ENCODE data around the gene LRRC40. TPM values are rescaled to one million over a fixed set of nuclear protein-coding genes. Genes with fewer than 3 reads are reported as not detected.

LRRC40 gene
- total RNA-seq, 6 donors from 2014 or later = 7.5 to 18.3 (median 11.3) TPM

GRCh38 chr1:70112838-70113237 is 92.5 kb downstream of the LRRC40 start:
- Histone ChIP-seq H3K4me1 (no peaks in the 10 kb centered on the region), H3K27ac (no peak overlapping the region), H3K4me3 (no peak overlapping the region), H3K9me3 (no peaks in the 10 kb centered on the region), H3K27me3 (no peaks in the 10 kb centered on the region), H3K36me3 (no peaks in the 10 kb centered on the region)
- ATAC-seq (ENCODE audit: low FRiP score in 2 of 2) (no peak), DNase-seq (no peak)
- 80 to 84% methylated on average over 5 of the region's 5 CpGs for WGBS, 2 donors
- TF ChIP-seq POLR2AphosphoS5 (IDR thresholded peaks at IDR 0.05) = no peak
- no peak for TF ChIP-seq CTCF (IDR thresholded peaks at IDR 0.05)
- no peak for TF ChIP-seq EP300 (IDR thresholded peaks at IDR 0.05)
- TF ChIP-seq POLR2A (IDR thresholded peaks at IDR 0.05) = no peak

GRCh38 chr1:70109241-70109640 is 96.1 kb downstream of the LRRC40 start:
- no peaks in the 10 kb centered on the region for H3K4me1 ChIP-seq
- H3K9me3 ChIP-seq = no peaks in the 10 kb centered on the region
- WGBS, 2 donors = 87% methylated on average over 5 of the region's 5 CpGs
- TF ChIP-seq EP300 (IDR thresholded peaks at IDR 0.05) = no peak
- TF ChIP-seq POLR2A (IDR thresholded peaks at IDR 0.05) = no peak
- TF ChIP-seq CTCF (IDR thresholded peaks at IDR 0.05) = no peak
- TF ChIP-seq POLR2AphosphoS5 (IDR thresholded peaks at IDR 0.05) = no peak
- no peak for ATAC-seq (ENCODE audit: low FRiP score in 2 of 2)
- H3K27ac ChIP-seq = no peak overlapping the region
- no peak overlapping the region for H3K4me3 ChIP-seq
- no peaks in the 10 kb centered on the region for H3K36me3 ChIP-seq
- no peaks in the 10 kb centered on the region for H3K27me3 ChIP-seq
- no peak for DNase-seq

DNA sequence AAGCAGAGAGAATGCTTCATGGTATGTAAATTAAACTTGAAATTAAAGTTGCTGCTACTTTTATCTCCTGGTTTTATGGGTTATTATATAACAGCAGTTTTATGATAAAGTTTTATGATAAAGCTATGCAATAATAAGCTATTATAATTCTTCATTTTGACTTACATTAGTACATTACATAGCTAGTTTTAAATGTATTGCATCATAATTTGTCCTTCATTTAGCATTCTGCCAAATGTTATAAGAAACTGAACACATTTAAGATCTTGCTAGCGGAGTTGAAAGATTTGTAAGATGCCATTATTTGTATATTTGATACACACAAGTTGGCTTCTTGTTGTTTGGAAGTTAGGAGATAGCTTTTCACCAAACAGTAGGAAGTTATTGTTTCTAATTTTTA is 101.6 kb downstream of the LRRC40 start:
- H3K4me1 ChIP-seq = no peaks in the 10 kb centered on the region
- H3K36me3 ChIP-seq = no peaks in the 10 kb centered on the region
- TF ChIP-seq EP300 (IDR thresholded peaks at IDR 0.05) (no peak), CTCF (IDR thresholded peaks at IDR 0.05) (no peak), POLR2AphosphoS5 (IDR thresholded peaks at IDR 0.05) (no peak), POLR2A (IDR thresholded peaks at IDR 0.05) (no peak)
- H3K4me3 ChIP-seq = no peak overlapping the region
- DNase-seq (no peak), ATAC-seq (ENCODE audit: low FRiP score in 2 of 2) (no peak)
- H3K27ac ChIP-seq = no peak overlapping the region
- no peaks in the 10 kb centered on the region for H3K27me3 ChIP-seq
- WGBS, 2 donors = 78 to 83% methylated on average over 1 of the region's 1 CpG
- no peaks in the 10 kb centered on the region for H3K9me3 ChIP-seq

DNA sequence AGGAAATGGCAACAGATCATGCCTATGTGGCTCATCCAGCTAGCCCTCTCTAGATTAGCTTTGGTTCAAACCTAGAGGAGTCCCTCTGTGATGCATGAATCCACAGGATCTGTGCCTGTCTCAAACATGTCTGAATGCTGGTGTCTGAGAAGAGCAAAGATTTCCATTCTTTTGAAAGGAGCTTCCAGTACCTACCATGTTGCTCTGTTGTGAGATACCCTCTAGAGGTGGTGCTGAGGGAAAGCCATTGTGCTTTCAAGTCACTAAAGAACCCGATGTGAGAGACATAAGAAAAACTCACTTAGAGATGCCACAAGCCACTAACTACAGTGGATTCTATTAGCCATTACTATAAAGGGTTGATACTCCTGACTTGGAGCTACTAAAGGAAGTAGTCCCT is 103.6 kb downstream of the LRRC40 start:
- H3K4me3 ChIP-seq = no peak overlapping the region
- 77 to 96% methylated on average over 1 of the region's 1 CpG for WGBS, 2 donors
- TF ChIP-seq EP300 (IDR thresholded peaks at IDR 0.05) = no peak
- no peak for TF ChIP-seq POLR2AphosphoS5 (IDR thresholded peaks at IDR 0.05)
- TF ChIP-seq CTCF (IDR thresholded peaks at IDR 0.05) = no peak
- TF ChIP-seq POLR2A (IDR thresholded peaks at IDR 0.05) = no peak

DNA sequence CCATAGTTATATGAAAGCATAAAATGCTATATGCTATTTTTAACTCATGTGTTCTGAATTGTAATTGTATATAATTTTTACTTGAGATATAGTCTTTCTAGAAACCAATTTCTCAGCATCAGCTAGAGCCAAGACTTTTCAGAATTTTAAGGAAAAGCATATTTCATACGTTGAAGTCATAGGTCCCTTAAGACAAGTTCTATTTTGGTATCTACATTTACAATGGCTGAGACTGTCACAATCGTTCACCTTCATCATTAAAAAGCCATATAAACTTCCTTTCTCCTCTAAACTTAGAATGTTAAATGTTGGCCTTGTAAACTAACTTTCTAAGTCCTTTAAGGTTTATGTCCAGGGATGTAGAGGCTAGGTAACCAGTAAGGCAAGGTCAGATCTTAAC is 104.1 kb downstream of the LRRC40 start:
- H3K4me3 ChIP-seq = no peak overlapping the region

More for the DNA sequence above, 103.6 kb downstream of the LRRC40 start:
- no peak overlapping the region for H3K27ac ChIP-seq
- no peaks in the 10 kb centered on the region for H3K9me3 ChIP-seq
- ATAC-seq (ENCODE audit: low FRiP score in 2 of 2) (no peak), DNase-seq (no peak)
- no peaks in the 10 kb centered on the region for H3K36me3 ChIP-seq
- no peaks in the 10 kb centered on the region for H3K27me3 ChIP-seq
- no peaks in the 10 kb centered on the region for H3K4me1 ChIP-seq

More for the DNA sequence above, 104.1 kb downstream of the LRRC40 start:
- no peaks in the 10 kb centered on the region for H3K9me3 ChIP-seq
- TF ChIP-seq EP300 (IDR thresholded peaks at IDR 0.05) (no peak), POLR2A (IDR thresholded peaks at IDR 0.05) (no peak), CTCF (IDR thresholded peaks at IDR 0.05) (no peak)
- DNase-seq = no peak
- H3K27ac ChIP-seq = no peak overlapping the region
- ATAC-seq (ENCODE audit: low FRiP score in 2 of 2) = no peak
- WGBS, 2 donors = 69 to 70% methylated on average over 2 of the region's 2 CpGs
- no peaks in the 10 kb centered on the region for H3K27me3 ChIP-seq
- H3K36me3 ChIP-seq = no peaks in the 10 kb centered on the region
- no peaks in the 10 kb centered on the region for H3K4me1 ChIP-seq
